Measurements from ENCODE around the gene GRIK4. TPM values are rescaled to one million over a fixed set of nuclear protein-coding genes. Genes with fewer than 3 reads are reported as not detected.

Gene GRIK4
- total and polyA plus RNA-seq, 2 of the 4 experiments (the other 2 are of a cell fraction), result 0.18 to 0.38 TPM

GRCh38 chr11:120651836-120652235 lies 140.3 kb downstream of the GRIK4 start:
- POLR2A ChIA-PET (ENCODE audit: unreplicated experiment), result no interaction called here
- no peaks in the 10 kb centered on the region for H3K79me1 ChIP-seq (ENCODE audit: low read depth in 1 of 2, low read length in 2 of 2)
- H2BK15ac ChIP-seq (ENCODE audit: low read depth, low read length), result no peak overlapping the region
- no peak overlapping the region for H3K27ac ChIP-seq (ENCODE audit: insufficient read depth, low read length)
- H3K36me3 ChIP-seq (ENCODE audit: control insufficient read depth, insufficient read depth, low read length), result no peaks in the 10 kb centered on the region
- no peak overlapping the region for H2AFZ ChIP-seq (replicated peaks; ENCODE audit: low read length, poor library complexity)
- dilution Hi-C loops (cut with HindIII; ENCODE audit: low sequenced_read_pairs, unreplicated experiment), result no loop called here
- TF ChIP-seq, protein P1, sequence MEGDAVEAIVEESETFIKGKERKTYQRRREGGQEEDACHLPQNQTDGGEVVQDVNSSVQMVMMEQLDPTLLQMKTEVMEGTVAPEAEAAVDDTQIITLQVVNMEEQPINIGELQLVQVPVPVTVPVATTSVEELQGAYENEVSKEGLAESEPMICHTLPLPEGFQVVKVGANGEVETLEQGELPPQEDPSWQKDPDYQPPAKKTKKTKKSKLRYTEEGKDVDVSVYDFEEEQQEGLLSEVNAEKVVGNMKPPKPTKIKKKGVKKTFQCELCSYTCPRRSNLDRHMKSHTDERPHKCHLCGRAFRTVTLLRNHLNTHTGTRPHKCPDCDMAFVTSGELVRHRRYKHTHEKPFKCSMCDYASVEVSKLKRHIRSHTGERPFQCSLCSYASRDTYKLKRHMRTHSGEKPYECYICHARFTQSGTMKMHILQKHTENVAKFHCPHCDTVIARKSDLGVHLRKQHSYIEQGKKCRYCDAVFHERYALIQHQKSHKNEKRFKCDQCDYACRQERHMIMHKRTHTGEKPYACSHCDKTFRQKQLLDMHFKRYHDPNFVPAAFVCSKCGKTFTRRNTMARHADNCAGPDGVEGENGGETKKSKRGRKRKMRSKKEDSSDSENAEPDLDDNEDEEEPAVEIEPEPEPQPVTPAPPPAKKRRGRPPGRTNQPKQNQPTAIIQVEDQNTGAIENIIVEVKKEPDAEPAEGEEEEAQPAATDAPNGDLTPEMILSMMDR (conservative IDR thresholded peaks at IDR 0.05; ENCODE audit: low read depth, low read length), result no peak
- TF ChIP-seq NFE2L2 (IDR thresholded peaks at IDR 0.05; ENCODE audit: low read depth, low read length), result no peak
- TF ChIP-seq ELK1 (IDR thresholded peaks at IDR 0.05; ENCODE audit: borderline replicate concordance, low read depth, low read length), result no peak
- no peak for TF ChIP-seq MXI1 (IDR thresholded peaks at IDR 0.05; ENCODE audit: borderline replicate concordance, low read depth, low read length)
- TF ChIP-seq POLR2A (IDR thresholded peaks at IDR 0.05; ENCODE audit: low read depth, low read length), result no peak
- no peak for TF ChIP-seq BHLHE40 (IDR thresholded peaks at IDR 0.05; ENCODE audit: low read depth, low read length)
- TF ChIP-seq RCOR1 (IDR thresholded peaks at IDR 0.05; ENCODE audit: insufficient replicate concordance, low read length), result no peak
- TF ChIP-seq, protein P2, sequence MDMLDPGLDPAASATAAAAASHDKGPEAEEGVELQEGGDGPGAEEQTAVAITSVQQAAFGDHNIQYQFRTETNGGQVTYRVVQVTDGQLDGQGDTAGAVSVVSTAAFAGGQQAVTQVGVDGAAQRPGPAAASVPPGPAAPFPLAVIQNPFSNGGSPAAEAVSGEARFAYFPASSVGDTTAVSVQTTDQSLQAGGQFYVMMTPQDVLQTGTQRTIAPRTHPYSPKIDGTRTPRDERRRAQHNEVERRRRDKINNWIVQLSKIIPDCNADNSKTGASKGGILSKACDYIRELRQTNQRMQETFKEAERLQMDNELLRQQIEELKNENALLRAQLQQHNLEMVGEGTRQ (IDR thresholded peaks at IDR 0.05; ENCODE audit: low read depth, low read length), result no peak
- no peak for TF ChIP-seq CHD1 (IDR thresholded peaks at IDR 0.05; ENCODE audit: low read depth, low read length)
- TF ChIP-seq CEBPB (IDR thresholded peaks at IDR 0.05; ENCODE audit: low read depth, low read length), result no peak
- no peak for TF ChIP-seq FOS (IDR thresholded peaks at IDR 0.05; ENCODE audit: low read depth, low read length)
- no peak for TF ChIP-seq SMC3 (IDR thresholded peaks at IDR 0.05; ENCODE audit: low read depth, low read length)
- no peak overlapping the region for H3K4ac ChIP-seq (ENCODE audit: low read depth, low read length)
- no peak overlapping the region for H3K14ac ChIP-seq (replicated peaks; ENCODE audit: low read depth, low read length)
- in situ Hi-C loops (cut with MboI; ENCODE audit: low sequenced_read_pairs), result no loop called here
- WGBS, 2 experiments (ENCODE audit: extremely low coverage in 2 of 2, insufficient read length in 1 of 2), result no CpG with 5 or more reads among the region's 6 CpGs
- H3K27me3 ChIP-seq (ENCODE audit: control insufficient read depth, insufficient read depth, low read length), result peaks cover 15% of the 10 kb centered on the region; the same call in 1 of the 2 replicates
- no TSS peak for BruUV-seq (replicated peaks)
- H4K5ac ChIP-seq (ENCODE audit: low read depth, low read length), result no peak overlapping the region
- H2BK20ac ChIP-seq (ENCODE audit: low read depth, low read length), result no peak overlapping the region
- no peak overlapping the region for H3K4me3 ChIP-seq (ENCODE audit: insufficient read depth, low read depth, low read length)
- H3K4me2 ChIP-seq (ENCODE audit: low read depth, low read length), result no peak overlapping the region
- no peak overlapping the region for H2BK5ac ChIP-seq (ENCODE audit: low read depth, low read length, poor library complexity, severe bottlenecking)
- no peak overlapping the region for H2AK9ac ChIP-seq (replicated peaks; ENCODE audit: low read depth, low read length, poor library complexity)
- CTCF ChIA-PET, result no interaction called here
- H4K91ac ChIP-seq (ENCODE audit: insufficient read depth, low read depth, low read length), result no peak overlapping the region
- H3K9ac ChIP-seq (ENCODE audit: low read depth, low read length), result no peak overlapping the region
- no peaks in the 10 kb centered on the region for H3K4me1 ChIP-seq (ENCODE audit: control insufficient read depth, insufficient read depth, low read length)
- H4K20me1 ChIP-seq (ENCODE audit: insufficient read depth, low read length), result no peaks in the 10 kb centered on the region
- no peak for ATAC-seq (ENCODE audit: low read depth)
- no peaks in the 10 kb centered on the region for H3K9me1 ChIP-seq (ENCODE audit: insufficient read depth, low read length)
- no peak overlapping the region for H3K18ac ChIP-seq (ENCODE audit: low read depth, low read length)
- intact Hi-C loops (cut with micrococcal nuclease), result no loop called here
- no peak overlapping the region for H3K23ac ChIP-seq (ENCODE audit: low read depth, low read length)
- H2AK5ac ChIP-seq (ENCODE audit: low read depth, low read length), result no peak overlapping the region
- H3K9me3 ChIP-seq (ENCODE audit: control insufficient read depth, insufficient read depth, low read length), result no peaks in the 10 kb centered on the region
- H3K56ac ChIP-seq (ENCODE audit: extremely low read depth, insufficient read depth, low read length), result no peak overlapping the region
- no peak overlapping the region for H2BK120ac ChIP-seq (ENCODE audit: low read depth, low read length)
- H4K8ac ChIP-seq (ENCODE audit: low read depth in 2 of 2, low read length in 2 of 2), result no peak overlapping the region
- no peak for DNase-seq
